Epidermal melanocyte (primary cell): ENCODE measurements around the gene SUGP2.
A peak's percentile ranks its signal among the peaks of the same experiment; 100 is the strongest.

Source experiments
- DNase-seq: peaks from one replicate; pipeline ENCODE4 v3.0.0; 2011; ENCODE audit warnings: low spot score; ENCODE audit not compliant: insufficient read length

SUGP2 gene

DNA sequence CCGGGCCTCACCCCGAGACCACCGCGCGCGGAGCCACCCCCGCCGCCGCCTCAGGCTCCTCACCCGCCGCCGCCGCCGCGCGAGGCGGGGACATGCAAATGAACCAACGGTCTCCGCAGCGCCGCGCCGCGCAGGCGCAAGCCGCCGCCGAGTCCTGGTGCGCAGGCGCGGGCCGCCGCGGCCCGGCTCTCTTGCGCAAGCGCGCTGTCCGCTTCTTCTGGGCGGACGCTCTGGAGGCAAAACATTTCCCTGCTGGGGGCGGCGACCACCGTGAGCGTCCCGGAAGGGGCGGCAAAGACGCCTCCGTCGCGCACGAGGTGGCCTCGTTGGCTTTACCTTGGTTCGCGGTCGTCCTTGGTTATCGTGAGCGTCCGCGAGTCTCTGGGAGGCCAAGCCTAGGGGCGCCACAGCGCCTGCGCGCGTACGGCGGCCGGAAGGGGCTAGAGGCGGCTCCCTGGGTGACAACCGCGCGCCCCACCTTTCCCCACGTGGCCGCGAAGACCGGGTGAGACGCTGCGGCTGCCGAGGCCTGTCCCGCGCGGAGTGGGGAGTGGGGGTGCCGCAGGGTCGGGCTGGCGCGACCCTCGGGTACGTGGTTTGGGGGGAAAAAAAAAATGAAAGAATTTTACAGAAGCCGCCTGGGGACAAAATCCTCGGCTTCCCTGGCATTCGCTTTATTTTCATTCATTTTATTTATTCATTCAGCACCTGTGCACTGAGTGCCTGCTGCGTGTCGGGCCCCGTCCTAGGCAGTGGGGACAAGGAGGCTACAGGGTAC, at the start of gene SUGP2, which contains the start of gene ARMC6:
Gene SUGP2, minus strand, starts transcription at position 92 of the 778 bp plus-strand sequence. CDS start 2,446 bp downstream, outside the sequence.
Gene ARMC6, plus strand, starts transcription at position 178 of the 778 bp plus-strand sequence. CDS start 607 bp downstream, outside the sequence.
- DNase-seq, result peak; percentile 93

DNA sequence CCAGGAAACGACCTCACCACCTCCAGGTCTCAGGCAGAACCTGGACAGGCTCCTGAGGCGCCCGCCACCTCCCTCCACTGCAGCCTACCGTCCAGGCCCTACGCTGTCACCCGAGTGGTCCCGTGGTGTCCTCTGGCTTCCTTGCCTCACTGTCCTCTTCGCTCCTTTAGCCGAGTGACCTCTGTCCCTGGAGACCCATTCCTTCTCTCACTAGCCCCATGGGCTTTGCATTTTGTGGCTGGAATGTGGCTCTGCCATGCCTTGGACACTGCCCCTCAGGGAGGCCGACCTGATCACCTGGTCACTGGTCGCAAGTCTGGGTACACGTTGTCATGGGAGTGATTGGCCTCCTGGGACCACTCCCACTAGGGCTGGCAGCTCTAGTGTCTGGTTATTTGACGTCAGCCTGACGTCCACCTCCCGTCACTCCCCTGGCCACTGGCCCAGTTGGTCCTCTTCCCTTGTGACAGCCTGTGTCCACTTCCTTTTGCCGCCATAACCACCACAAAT, 48.4 kb upstream of the SUGP2 start:
- no peak for DNase-seq

DNA sequence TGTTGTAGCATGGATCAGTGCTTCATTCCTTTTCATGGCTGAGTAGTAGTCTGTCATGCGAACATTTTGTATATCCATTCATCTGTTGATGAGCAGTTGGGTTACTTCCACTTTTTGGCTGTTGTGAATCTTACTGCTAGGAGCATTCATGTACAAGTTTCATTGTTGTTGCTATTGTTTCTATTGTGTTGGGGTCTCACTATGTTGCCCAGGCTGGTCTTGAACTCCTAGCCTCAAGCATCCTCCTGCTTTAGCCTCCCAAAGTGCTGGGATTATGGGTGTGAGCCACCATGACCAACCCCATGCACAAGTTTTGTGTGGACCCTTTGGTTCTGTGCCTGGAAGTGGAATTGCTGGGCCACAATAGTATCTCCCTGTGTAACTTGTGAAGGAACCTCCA, 46.3 kb upstream of the SUGP2 start:
- DNase-seq, result no peak

DNA sequence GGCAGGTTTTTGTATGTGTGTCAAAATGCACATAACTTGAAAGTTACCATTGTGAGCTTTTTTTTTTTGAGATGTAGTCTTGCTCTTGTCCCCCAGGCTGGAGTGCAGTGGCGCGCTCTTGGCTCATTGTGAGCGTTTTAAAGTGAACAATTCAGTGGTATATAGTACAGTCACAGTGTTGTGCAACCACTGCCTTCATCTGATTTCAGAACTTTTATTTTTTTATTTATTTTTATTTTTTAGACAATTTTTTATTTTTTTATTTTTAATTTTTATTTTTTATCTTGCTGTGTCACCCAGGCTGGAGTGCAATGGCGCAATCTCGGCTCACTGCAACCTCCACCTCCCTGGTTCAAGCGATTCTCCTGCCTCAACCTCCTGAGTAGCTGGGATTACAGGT, 45.5 kb upstream of the SUGP2 start:
- DNase-seq, result no peak

DNA sequence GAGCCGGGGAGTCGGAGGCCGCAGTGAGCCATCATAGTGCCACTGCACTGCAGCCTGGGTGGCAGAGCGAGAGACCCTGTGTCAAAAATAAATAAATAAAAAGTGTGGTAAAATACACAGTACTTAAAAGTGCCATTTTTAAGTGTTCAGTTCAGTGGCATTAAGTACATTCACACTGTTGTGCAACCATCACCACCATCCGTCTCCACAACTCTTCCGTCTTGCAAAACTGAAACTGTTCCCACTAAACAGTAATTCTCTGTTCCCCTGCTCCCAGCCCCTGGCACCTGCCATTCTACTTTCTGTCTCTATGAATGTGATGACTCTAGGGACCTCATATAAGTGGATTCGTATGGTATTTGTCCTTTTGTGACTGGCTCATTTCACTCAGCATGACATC, 43.8 kb upstream of the SUGP2 start:
- DNase-seq, result no peak

DNA sequence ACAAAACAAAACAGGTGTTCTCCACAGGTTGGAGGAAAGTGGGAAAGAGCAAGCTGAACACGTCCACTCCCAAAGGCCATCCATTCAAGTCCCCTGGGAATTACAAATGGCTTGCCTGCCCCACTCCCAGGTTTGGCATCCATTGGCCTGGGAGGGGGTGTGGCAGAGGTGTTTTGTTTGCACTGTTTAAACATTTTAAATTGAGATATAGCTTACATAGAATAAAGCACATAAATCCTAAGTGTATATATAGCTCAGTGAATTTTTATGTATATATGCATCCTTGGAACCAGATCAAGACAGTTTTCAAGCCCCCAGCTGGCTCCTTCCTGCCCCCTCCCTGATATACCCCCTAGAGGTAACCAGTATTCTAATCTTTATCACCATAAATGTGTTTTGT, 43.2 kb upstream of the SUGP2 start:
- DNase-seq, result no peak

DNA sequence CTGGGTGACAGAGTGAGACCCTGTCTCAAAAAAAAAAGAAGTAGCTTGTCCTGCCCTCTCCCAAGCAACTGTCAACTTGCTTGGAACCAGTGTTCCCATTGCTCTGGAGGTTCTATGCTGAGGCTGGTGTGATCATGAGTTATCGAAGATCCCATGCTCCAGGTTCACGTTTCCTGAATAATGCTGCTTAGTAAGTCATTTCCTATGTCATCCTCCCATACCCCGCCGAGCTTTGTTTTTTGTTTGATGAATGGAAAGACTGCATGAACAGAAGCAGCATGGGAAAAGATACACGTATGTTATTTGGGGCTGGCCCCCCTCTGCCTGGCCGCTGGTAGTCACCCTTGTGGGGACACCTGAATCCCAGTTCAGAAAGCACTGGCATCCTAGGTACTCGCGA, 41.8 kb upstream of the SUGP2 start:
- DNase-seq, result no peak

DNA sequence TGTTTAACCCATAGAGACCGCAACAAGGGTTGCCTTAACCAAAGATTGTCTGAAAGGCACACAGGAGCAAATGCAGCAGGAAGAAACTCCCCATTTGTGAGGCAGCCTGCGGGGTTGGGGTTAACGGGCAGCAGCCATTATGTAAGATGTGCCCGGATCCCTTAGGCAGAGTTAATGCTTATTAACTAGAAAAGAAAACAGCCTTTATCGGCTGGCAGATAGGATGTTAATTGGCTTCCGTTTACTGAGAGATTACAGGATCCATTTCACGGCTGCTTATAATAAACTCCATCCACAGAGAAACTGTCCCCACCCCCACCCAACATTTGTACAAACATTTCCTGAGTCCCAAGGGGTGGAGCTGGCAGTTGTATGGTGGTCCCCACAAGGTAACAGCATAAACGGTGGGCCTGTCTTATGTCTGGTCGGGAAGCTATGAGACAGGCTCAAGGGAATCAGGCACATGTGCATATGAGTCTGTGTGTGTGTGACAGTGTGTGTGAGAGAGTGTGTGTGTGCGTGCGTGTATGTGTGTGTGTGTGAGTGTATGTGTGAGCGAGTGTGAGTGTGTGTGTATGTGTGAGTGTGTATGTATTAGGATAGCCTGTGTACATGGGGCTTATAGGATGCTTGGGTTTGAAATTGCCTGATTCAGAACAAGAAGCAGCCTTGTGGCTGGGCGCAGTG, 41.0 kb upstream of the SUGP2 start:
- no peak for DNase-seq

DNA sequence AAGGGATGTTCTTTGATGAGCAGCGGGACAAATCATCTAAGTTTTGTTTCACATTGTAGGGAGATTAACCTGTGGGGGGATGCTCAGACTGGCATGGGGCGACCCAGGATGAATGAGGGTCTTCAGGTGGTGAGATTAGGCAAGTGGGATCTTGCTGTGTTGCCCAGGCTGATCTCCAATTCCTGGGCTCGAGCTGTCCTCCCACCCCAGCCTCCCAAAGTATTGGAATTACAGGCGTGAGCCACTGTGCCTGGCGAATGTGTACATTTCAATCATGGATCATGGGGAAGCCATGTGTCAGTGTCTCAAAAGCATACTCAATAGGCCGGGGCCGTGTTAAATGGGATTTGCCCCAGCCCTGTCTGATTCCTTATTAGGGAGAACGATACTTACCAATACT, 38.6 kb upstream of the SUGP2 start:
- DNase-seq, result no peak

DNA sequence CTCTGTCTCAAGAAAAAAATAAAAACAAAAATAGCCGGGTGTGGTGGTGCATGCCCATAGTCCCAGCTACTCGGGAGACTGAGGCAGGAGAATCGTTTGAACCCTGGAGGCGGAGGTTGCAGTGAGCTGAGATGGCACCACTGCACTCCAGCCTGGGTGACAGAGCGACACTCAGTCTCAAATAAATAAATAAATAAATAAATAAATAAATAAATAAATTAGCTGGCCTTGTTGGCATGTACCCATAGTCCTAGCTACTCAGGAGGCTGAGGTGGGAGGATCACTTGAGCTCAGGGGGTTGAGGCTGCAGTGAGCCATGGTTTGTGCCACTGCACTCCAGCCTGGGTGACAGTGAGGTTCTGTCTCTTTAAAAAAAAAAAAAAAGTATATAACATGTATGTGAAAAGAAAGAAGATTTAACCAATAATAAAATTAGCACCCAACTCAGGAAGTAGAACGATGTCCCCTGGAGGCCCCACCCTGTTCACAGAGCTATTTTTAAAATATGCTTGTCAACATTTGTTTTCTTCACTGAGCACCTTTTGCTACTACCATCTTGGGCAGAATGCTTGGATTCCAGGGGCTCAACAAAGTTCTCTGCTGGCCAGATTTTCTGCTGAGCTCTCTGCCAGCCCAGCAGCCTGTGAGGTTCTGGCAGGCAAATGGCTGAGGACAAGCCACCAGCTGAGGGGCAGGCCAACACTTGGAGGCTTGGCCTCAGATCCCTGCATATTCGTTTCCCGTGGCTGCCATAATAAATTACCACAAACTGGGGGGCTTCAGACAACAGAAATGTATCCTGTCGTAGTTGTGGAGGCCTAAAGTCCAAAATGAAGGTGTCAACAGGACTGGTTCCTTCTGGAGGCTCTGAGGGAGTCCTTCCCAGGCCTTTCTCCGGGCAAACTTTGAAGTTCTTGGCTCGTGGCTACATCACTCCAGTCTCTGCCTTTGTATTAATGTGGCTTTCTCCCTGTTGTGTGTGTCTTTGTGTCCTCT, 35.6 kb upstream of the SUGP2 start:
- DNase-seq, result no peak

DNA sequence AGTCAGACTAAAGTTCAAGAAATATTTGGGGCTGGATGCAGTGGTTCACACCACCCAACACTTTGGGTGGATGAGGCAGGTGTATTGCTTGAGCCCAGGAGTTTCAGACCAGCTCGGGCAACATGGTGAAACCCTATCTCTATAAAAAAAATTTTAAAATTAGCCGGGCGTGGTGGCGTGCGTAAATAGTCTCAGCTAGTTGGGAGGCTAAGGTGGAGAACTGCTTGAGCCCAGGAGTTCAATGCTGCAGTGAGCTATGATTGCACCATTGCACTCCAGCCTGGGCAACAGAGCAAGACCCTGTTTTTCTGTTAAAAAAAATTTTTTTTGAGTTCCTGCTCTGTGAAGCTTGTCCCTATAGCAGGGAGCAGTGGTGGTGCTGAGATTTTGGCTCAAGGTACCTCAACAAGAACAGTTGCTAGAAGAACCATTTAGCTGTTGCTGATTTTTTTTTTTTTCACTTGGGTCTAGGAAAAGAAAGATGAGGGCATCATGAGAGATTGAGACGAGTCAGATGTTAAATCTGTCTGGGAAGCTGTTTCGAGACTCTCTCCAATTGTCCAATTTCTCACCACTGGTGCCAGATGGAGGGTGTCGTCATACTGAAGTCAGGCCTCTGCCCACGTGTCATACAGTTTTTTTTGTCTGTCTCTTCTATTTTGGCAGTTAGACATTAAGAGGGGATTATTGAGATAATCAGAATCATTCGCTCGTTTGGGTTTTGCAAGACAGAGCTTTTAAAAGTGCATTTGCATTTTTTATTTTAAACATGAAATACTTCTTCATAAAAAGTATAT, 34.2 kb upstream of the SUGP2 start:
- no peak for DNase-seq

DNA sequence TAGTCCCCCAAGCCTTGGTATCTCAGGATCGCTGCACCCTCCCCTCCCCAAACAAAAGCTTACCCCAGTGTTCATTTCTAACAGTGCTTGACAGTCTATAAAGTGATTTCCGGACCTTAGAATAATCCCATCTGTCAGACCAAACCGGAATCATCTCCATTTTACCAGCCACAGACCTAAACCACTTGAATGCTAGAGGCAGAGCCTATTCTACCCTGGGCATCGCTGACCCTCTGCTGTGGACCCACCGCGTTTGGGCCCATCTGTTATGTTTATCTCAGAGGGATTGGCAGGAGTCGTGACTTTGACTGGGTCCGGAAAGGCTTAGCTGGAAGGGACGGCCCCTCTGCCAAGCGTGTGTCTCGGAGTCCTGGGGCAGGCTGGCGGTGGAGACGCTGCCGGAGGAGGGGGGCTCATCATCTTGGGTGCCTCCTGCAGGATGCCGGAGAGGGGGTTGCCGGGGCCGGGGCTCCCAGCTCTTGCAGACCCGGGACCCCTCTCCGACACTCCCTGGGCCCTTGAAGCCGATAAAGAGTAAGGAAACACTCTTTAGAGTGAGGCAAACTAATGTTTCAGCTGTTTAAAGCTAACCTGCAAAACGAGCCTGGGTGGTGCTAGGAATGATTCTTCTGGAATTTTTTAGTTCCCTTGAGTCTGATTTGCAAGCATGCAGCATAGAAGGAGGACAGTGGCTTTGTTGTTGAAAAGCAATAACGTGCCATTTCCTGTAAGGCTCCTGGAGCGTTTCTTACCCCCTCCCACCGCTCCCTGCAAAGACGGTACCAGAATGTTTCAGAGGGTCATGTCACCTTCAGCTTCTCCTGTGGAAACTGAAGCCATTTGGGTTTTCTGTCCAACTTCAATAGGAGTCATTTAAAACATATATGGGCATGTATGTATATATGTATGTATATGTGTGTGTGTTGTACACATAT, 31.8 kb upstream of the SUGP2 start:
- DNase-seq, result no peak

DNA sequence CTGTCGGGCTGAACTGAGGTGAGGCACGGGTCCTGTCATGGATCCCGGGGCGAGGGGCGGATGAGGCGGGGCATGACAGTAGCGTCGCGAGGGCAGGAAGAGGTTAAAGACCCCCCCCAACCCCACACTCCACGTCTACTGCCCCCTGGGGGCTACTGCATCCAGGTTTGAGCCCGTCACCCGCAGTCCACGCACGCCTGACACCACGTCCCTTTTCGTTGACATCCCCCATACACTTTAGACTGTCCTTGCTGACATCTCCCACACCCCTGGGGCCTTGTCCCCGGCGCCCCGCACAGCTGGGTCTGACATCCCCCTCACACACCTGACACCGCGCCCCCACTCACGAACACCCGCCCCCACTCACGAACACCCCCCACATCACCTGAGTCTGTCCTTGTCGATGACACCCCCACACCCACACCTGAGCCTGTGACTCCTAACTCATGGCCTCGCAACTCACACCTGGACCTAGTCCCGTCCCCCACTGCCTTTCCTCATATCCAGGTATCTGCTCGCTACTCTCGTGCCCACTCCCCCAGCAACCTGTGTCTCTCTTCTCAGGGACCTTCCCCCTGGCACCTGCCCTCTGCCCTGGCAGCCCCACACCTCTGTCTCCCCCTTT, 30.9 kb upstream of the SUGP2 start:
- peak; percentile 40 for DNase-seq

DNA sequence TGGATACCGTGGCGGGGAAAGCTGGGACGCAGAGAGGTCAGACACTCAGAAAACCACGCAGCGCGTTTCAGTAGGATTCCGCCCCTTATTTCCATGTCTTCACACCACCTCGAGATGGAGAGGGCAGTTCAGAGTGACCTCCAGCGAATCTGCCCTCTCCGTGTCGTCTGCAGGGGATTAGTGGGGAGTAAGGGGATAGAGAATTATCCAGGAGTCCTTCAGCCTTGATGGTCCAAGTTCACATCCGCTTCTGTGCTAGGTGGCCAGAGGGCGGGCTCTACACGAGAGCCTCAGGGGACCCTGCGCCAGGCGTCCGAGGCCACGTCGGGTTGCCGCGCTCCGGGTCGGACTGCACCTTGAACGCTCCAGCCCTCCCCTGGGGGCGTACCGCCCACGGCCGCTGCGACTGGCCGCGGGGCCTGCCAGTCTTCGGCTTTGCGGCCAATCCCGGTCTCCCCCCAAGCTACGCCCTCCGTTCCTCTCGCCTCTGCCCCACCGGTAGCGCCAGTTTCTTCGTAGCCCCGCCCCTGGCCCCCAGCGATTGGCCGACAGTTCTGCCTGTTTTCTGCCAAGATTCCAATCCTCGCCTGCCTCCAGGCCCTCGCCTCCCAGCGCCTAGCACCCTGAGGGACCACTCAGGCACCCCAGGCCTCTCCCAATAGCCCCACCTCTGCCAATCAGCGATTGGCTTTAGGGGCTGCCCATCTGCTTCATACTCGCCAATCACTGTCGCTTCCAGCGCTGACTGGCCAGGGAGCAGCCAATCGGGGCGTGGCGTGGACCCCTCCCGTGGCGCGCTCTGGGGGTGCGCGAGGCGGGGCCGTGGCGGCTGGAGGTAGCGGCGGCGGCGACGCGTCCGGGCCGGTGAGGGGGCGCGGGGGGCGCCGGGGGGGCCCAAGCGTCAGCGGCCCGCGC, 30.1 kb upstream of the SUGP2 start, which contains the start of gene SLC25A42:
Gene SLC25A42, plus strand, starts transcription at position 812 of the 915 bp plus-strand sequence. CDS start 32,131 bp downstream, outside the sequence.
- DNase-seq, result peak; percentile 100

DNA sequence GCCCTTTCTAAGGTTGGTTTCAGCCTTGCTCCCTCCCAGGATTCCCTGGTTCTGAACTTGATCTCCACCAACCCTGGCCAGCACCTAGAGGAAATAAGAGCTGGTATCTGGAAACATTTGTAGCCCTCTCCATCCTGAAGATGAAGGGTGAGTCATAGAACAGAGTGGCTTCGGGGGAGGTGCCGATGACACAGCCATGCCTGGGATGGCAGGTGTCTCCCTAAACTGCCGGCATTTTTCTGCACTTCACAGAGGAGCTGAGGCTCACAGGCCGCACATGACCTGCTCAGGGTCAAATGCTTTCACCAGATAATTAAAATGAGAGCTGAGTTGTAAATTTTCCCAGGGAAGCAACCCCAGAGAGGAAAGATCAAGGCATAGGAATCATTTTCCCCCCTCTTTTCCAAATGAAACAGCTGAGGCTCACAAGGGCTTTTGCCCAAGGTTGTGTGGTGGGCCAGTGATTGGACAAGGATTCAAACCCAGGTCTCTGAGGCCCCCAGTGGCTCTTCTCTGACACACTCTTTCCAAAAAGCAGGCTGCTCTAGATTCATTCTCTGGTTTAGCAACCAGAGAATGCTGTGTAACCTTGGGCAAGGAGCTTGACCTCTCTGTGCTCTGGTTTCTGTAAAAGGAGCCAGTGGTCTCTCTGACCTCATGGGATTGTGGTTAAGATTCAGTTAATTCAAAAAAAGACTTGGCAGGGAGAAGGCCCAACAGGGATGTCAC, 29.3 kb upstream of the SUGP2 start:
- DNase-seq, result no peak

DNA sequence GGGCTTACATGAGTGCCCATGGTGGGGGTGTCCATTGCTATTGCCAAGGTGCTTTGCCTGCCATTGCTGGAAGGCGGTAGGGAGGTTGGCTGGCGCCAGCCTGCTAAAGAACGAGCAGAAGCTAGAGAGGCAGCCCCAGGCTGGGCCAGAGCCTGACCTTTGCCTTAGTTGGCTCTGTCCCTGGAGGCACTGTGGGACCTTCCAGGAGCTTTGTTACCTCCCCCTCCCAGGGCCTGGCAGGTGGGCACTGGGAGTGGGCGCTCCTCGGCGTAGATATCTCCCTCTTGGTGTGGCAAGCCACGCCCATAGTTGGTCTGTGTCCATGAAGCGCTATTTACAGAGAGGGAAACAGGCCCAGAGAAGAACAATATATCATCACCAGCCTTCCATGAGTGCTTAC, 28.2 kb upstream of the SUGP2 start:
- no peak for DNase-seq
